Liver (tissue), 9 donors: ENCODE data around the gene GNAI2. TPM values are rescaled to one million over a fixed set of nuclear protein-coding genes. Genes with fewer than 3 reads are reported as not detected.

Experiments used
- DNase-seq: peaks from one replicate; pipeline ENCODE4 v3.0.0-alpha.2; 2017; ENCODE audit warnings: low spot score
- H3K27ac ChIP-seq, 2 donors: one replicate each; pipeline ENCODE4 v1.7.0; 2013; ENCODE audit warnings: inconsistent platforms in 2 of 2, low read length in 2 of 2, control low read depth in 1 of 2, low read depth in 1 of 2, mild to moderate bottlenecking in 1 of 2
- H3K27me3 ChIP-seq, 4 donors: one replicate each; pipeline versions ENCODE4 v1.6.1 to v1.7.0; 2013; ENCODE audit warnings: low read length in 3 of 4, inconsistent platforms in 1 of 4, mild to moderate bottlenecking in 1 of 4, moderate library complexity in 1 of 4; ENCODE audit not compliant: control insufficient read depth in 4 of 4, insufficient read depth in 4 of 4
- H3K36me3 ChIP-seq, 4 donors: one replicate each; pipeline versions ENCODE4 v1.6.1 to v1.7.0; 2013; ENCODE audit warnings: low read length in 3 of 4, mild to moderate bottlenecking in 3 of 4, low read depth in 1 of 4, moderate library complexity in 1 of 4; ENCODE audit not compliant: control insufficient read depth in 4 of 4, insufficient read depth in 3 of 4
- H3K4me1 ChIP-seq, 4 donors: one replicate each; pipeline versions ENCODE4 v1.6.1 to v1.7.0; 2013; ENCODE audit warnings: low read length in 3 of 4, mild to moderate bottlenecking in 3 of 4, moderate library complexity in 1 of 4; ENCODE audit not compliant: control insufficient read depth in 4 of 4, insufficient read depth in 4 of 4
- H3K4me3 ChIP-seq, 3 donors: one replicate each; pipeline versions ENCODE4 v1.6.1 to v1.7.0; 2013; ENCODE audit warnings: low read length in 3 of 3, control low read depth in 1 of 3, low read depth in 1 of 3, mild to moderate bottlenecking in 1 of 3
- H3K9ac ChIP-seq, 2 donors: one replicate each; pipeline ENCODE4 v1.7.0; 2013; ENCODE audit warnings: low read length in 2 of 2, mild to moderate bottlenecking in 2 of 2, moderate library complexity in 2 of 2, control low read depth in 1 of 2, low read depth in 1 of 2
- H3K9me3 ChIP-seq, 4 donors: one replicate each; pipeline versions ENCODE4 v1.6.1 to v1.7.0; 2013; ENCODE audit warnings: low read length in 3 of 4; ENCODE audit not compliant: control insufficient read depth in 4 of 4
- EGR1 ChIP-seq, 2 donors: IDR thresholded peaks; 2 replicates each; pipeline ENCODE4 v1.6.1; 2016 to 2018; ENCODE audit warnings: antibody characterized with exemption in 2 of 2, low read depth in 2 of 2
- FOXA1 ChIP-seq: IDR thresholded peaks from 2 replicates; pipeline ENCODE4 v1.6.1; 2016; ENCODE audit warnings: antibody characterized with exemption
- FOXA2 ChIP-seq: IDR thresholded peaks from 2 replicates; pipeline ENCODE4 v1.6.1; 2016; ENCODE audit warnings: antibody characterized with exemption
- GABPA ChIP-seq, 2 donors: IDR thresholded peaks in 1 of 2; conservative IDR thresholded peaks in 1 of 2; 2 replicates each; pipeline ENCODE4 v1.6.1; 2016; ENCODE audit warnings: antibody characterized with exemption in 2 of 2, mild to moderate bottlenecking in 1 of 2, moderate library complexity in 1 of 2
- HNF4A ChIP-seq, 2 donors: conservative IDR thresholded peaks; 2 replicates each; pipeline ENCODE4 v1.6.1; 2016; ENCODE audit warnings: antibody characterized with exemption in 2 of 2, mild to moderate bottlenecking in 2 of 2
- HNF4G ChIP-seq: IDR thresholded peaks from 2 replicates; pipeline ENCODE4 v1.6.1; 2016; ENCODE audit warnings: antibody characterized with exemption
- JUND ChIP-seq, 2 donors: IDR thresholded peaks; 2 replicates each; pipeline ENCODE4 v1.6.1; 2016; ENCODE audit warnings: antibody characterized with exemption in 2 of 2
- NR2F2 ChIP-seq: IDR thresholded peaks from 2 replicates; pipeline ENCODE4 v1.6.1; 2016; ENCODE audit warnings: antibody characterized with exemption
- RAD21 ChIP-seq, 2 donors: IDR thresholded peaks; 2 replicates each; pipeline ENCODE4 v1.6.1; 2016; ENCODE audit warnings: antibody characterized with exemption in 2 of 2, mild to moderate bottlenecking in 2 of 2
- RXRA ChIP-seq, 2 donors: IDR thresholded peaks; 2 replicates each; pipeline ENCODE4 v1.6.1; 2017 to 2018; ENCODE audit warnings: antibody characterized with exemption in 2 of 2, mild to moderate bottlenecking in 1 of 2
- SP1 ChIP-seq: IDR thresholded peaks from 2 replicates; pipeline ENCODE4 v1.6.1; 2018; ENCODE audit warnings: antibody characterized with exemption, mild to moderate bottlenecking
- TAF1 ChIP-seq: conservative IDR thresholded peaks from 2 replicates; pipeline ENCODE4 v1.6.1; 2016; ENCODE audit warnings: antibody characterized with exemption, mild to moderate bottlenecking
- YY1 ChIP-seq: IDR thresholded peaks from 2 replicates; pipeline ENCODE4 v1.6.1; 2016; ENCODE audit warnings: antibody characterized with exemption, mild to moderate bottlenecking
- WGBS: extraction: QIAGEN DNeasy Blood & Tissue Kit; methylation state at CpG from one replicate; pipeline ENCODE4 v1.1.7; 2013; 5-methylcytosine and 5-hydroxymethylcytosine counted together
- polyA plus RNA-seq, 2 donors: library from polyadenylated mRNA; stranded (reverse) in 1 of 2; unstranded in 1 of 2; fragments of 200-250 nt in 1 of 2; fragments of >200 nt in 1 of 2; fragmentation: Nextera tagmentation in 1 of 2; extraction: Ambion mirVana in 1 of 2; gene quantifications; one replicate each; pipeline versions ENCODE4 v1.2.1 to v1.2.3, GENCODE V29; 2013 to 2015
- total RNA-seq, 2 donors: library from RNA; depleted of rRNA; stranded (reverse); fragments of >200 nt; gene quantifications; one replicate each; pipeline ENCODE4 v1.2.3, GENCODE V29; 2014
- TF ChIP-seq, protein P1 (sequence below): fragments of 150-350 bp; IDR thresholded peaks from 2 replicates; pipeline ENCODE4 v1.5.1; 2017; ENCODE audit warnings: improper control_type of control experiment, low read depth, low read length; ENCODE audit not compliant: missing input control
- TF ChIP-seq, protein P2 (sequence below): IDR thresholded peaks from 2 replicates; pipeline ENCODE4 v1.6.1; 2016; ENCODE audit warnings: antibody characterized with exemption
- TF ChIP-seq, protein P3 (sequence below): IDR thresholded peaks from 2 replicates; pipeline ENCODE4 v1.6.1; 2016; ENCODE audit warnings: antibody characterized with exemption
- TF ChIP-seq, protein P4 (sequence below): IDR thresholded peaks from 2 replicates; pipeline ENCODE4 v1.6.1; 2016; ENCODE audit warnings: antibody characterized with exemption
- TF ChIP-seq, protein P5 (sequence below): IDR thresholded peaks from 2 replicates; pipeline ENCODE4 v1.6.1; 2016; ENCODE audit warnings: antibody characterized with exemption, mild to moderate bottlenecking
- donor health status: healthy.
- donor health status: healthy.
- donor health status: healthy.
- donor health status: healthy.
- donor health status: healthy.

The GNAI2 gene
- total and polyA plus RNA-seq, 4 donors, result 58.3 to 86.3 (median 62.3) TPM

DNA sequence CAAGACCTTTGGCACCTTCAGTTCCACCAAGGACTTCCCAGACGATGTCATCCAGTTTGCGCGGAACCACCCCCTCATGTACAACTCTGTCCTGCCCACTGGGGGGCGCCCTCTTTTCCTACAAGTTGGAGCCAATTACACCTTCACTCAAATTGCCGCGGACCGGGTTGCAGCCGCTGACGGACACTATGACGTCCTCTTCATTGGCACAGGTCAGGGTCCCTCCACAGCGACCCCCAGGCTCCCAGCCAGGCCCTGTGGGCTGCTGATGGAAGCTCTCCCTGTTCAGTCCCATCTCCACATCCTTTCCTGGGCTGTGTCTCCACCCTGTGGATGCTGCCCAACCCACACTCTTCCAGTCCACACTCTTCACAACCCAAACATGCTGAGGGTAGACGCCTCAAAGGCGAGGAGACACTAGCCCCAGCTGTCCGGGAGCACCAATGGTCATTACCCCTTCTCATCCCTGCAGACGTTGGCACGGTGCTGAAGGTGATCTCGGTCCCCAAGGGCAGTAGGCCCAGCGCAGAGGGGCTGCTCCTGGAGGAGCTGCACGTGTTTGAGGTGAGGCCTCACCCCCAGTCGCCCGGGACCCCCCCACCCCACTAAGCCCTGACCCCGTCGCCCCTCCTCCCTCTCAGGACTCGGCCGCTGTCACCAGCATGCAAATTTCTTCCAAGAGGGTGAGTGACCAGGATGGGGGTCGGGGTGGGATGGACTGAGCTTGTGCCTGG, 38.5 kb downstream of the GNAI2 start:
- H3K27ac ChIP-seq, result no peak overlapping the region
- no peak overlapping the region for H3K9ac ChIP-seq
- H3K9me3 ChIP-seq, result no peaks in the 10 kb centered on the region
- H3K4me3 ChIP-seq, result no peak overlapping the region
- H3K36me3 ChIP-seq, result no peaks in the 10 kb centered on the region
- H3K4me1 ChIP-seq, result peaks cover 3 to 41% (median 19%) of the 10 kb centered on the region in 4 donors
- peaks cover 0 to 2% (median 0%) of the 10 kb centered on the region in 4 donors for H3K27me3 ChIP-seq
- TF ChIP-seq, protein P1, sequence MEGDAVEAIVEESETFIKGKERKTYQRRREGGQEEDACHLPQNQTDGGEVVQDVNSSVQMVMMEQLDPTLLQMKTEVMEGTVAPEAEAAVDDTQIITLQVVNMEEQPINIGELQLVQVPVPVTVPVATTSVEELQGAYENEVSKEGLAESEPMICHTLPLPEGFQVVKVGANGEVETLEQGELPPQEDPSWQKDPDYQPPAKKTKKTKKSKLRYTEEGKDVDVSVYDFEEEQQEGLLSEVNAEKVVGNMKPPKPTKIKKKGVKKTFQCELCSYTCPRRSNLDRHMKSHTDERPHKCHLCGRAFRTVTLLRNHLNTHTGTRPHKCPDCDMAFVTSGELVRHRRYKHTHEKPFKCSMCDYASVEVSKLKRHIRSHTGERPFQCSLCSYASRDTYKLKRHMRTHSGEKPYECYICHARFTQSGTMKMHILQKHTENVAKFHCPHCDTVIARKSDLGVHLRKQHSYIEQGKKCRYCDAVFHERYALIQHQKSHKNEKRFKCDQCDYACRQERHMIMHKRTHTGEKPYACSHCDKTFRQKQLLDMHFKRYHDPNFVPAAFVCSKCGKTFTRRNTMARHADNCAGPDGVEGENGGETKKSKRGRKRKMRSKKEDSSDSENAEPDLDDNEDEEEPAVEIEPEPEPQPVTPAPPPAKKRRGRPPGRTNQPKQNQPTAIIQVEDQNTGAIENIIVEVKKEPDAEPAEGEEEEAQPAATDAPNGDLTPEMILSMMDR, result peak; percentile 60
- TF ChIP-seq JUND (IDR thresholded peaks at IDR 0.05), result no peak
- no peak for TF ChIP-seq TAF1
- TF ChIP-seq SP1, result no peak
- TF ChIP-seq, protein P2, sequence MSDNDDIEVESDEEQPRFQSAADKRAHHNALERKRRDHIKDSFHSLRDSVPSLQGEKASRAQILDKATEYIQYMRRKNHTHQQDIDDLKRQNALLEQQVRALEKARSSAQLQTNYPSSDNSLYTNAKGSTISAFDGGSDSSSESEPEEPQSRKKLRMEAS, result no peak
- no peak for TF ChIP-seq FOXA1
- no peak for TF ChIP-seq GABPA (IDR thresholded peaks at IDR 0.05 in 1 of 2, conservative IDR thresholded peaks at IDR 0.05 in 1 of 2)
- TF ChIP-seq YY1, result no peak
- peak; percentile 70 to 74 for TF ChIP-seq RAD21 (IDR thresholded peaks at IDR 0.05)
- TF ChIP-seq EGR1 (IDR thresholded peaks at IDR 0.05; ENCODE audit: low read depth in 2 of 2), result no peak
- no peak for TF ChIP-seq FOXA2
- TF ChIP-seq HNF4A (conservative IDR thresholded peaks at IDR 0.05), result peak in 1 of 2 donors; percentile 18
- TF ChIP-seq, protein P3, sequence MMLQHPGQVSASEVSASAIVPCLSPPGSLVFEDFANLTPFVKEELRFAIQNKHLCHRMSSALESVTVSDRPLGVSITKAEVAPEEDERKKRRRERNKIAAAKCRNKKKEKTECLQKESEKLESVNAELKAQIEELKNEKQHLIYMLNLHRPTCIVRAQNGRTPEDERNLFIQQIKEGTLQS, result no peak
- TF ChIP-seq RXRA (IDR thresholded peaks at IDR 0.05), result no peak
- TF ChIP-seq HNF4G, result no peak
- TF ChIP-seq, protein P4, sequence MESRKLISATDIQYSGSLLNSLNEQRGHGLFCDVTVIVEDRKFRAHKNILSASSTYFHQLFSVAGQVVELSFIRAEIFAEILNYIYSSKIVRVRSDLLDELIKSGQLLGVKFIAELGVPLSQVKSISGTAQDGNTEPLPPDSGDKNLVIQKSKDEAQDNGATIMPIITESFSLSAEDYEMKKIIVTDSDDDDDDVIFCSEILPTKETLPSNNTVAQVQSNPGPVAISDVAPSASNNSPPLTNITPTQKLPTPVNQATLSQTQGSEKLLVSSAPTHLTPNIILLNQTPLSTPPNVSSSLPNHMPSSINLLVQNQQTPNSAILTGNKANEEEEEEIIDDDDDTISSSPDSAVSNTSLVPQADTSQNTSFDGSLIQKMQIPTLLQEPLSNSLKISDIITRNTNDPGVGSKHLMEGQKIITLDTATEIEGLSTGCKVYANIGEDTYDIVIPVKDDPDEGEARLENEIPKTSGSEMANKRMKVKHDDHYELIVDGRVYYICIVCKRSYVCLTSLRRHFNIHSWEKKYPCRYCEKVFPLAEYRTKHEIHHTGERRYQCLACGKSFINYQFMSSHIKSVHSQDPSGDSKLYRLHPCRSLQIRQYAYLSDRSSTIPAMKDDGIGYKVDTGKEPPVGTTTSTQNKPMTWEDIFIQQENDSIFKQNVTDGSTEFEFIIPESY, result no peak
- no peak for TF ChIP-seq NR2F2
- TF ChIP-seq, protein P5, sequence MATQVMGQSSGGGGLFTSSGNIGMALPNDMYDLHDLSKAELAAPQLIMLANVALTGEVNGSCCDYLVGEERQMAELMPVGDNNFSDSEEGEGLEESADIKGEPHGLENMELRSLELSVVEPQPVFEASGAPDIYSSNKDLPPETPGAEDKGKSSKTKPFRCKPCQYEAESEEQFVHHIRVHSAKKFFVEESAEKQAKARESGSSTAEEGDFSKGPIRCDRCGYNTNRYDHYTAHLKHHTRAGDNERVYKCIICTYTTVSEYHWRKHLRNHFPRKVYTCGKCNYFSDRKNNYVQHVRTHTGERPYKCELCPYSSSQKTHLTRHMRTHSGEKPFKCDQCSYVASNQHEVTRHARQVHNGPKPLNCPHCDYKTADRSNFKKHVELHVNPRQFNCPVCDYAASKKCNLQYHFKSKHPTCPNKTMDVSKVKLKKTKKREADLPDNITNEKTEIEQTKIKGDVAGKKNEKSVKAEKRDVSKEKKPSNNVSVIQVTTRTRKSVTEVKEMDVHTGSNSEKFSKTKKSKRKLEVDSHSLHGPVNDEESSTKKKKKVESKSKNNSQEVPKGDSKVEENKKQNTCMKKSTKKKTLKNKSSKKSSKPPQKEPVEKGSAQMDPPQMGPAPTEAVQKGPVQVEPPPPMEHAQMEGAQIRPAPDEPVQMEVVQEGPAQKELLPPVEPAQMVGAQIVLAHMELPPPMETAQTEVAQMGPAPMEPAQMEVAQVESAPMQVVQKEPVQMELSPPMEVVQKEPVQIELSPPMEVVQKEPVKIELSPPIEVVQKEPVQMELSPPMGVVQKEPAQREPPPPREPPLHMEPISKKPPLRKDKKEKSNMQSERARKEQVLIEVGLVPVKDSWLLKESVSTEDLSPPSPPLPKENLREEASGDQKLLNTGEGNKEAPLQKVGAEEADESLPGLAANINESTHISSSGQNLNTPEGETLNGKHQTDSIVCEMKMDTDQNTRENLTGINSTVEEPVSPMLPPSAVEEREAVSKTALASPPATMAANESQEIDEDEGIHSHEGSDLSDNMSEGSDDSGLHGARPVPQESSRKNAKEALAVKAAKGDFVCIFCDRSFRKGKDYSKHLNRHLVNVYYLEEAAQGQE, result no peak
- peak; percentile 81 for DNase-seq
- 17% methylated on average over 26 of the region's 26 CpGs for WGBS
